Heart right ventricle (tissue), 16 donors: Measurements from ENCODE around the gene RIPK4. TPM values are rescaled to one million over a fixed set of nuclear protein-coding genes. Genes with fewer than 3 reads are reported as not detected.
"Not testable (repeated sequence)": the region's sequence is repeated elsewhere in the genome, so short reads cannot be mapped to it uniquely, and the experiment has no call there.

Experiments used
- ATAC-seq, 8 donors: fragments of 200-7000 bp; cut with Tn5 transposase; one replicate each; pipeline ENCODE4 v1.9.1; 2020; ENCODE audit warnings: mild to moderate bottlenecking in 8 of 8, moderate library complexity in 8 of 8, moderate number of reproducible peaks in 1 of 8
- DNase-seq, 2 donors: peaks; one replicate each; pipeline ENCODE4 v3.0.0-alpha.2; 2020
- H3K27ac ChIP-seq, 10 donors: fragments of 200-600 bp; sonication (generic) in 2 of 10; one replicate each; pipeline versions ENCODE4 v1.5.0 to v1.8.0; 2020 to 2022; ENCODE audit warnings: mild to moderate bottlenecking in 3 of 10
- H3K27me3 ChIP-seq, 7 donors: fragments of 200-600 bp; one replicate each; pipeline ENCODE4 v1.8.0; 2021 to 2022; ENCODE audit warnings: mild to moderate bottlenecking in 2 of 7
- H3K36me3 ChIP-seq, 9 donors: fragments of 200-600 bp; sonication (generic) in 1 of 9; one replicate each; pipeline versions ENCODE4 v1.5.0 to v1.8.0; 2020 to 2022; ENCODE audit warnings: mild to moderate bottlenecking in 2 of 9
- H3K4me1 ChIP-seq, 9 donors: fragments of 200-600 bp; sonication (generic) in 1 of 9; one replicate each; pipeline versions ENCODE4 v1.5.0 to v1.8.0; 2020 to 2022; ENCODE audit warnings: mild to moderate bottlenecking in 4 of 9
- H3K4me3 ChIP-seq, 10 donors: fragments of 200-600 bp; sonication (generic) in 2 of 10; one replicate each; pipeline versions ENCODE4 v1.5.0 to v1.8.0; 2020 to 2022; ENCODE audit warnings: mild to moderate bottlenecking in 7 of 10, moderate library complexity in 2 of 10
- H3K9me3 ChIP-seq, 11 donors: fragments of 200-600 bp in 10 of 11; sonication (generic) in 2 of 11; one replicate each; pipeline versions ENCODE4 v1.5.0 to v1.8.0; 2013 to 2022; ENCODE audit warnings: mild to moderate bottlenecking in 2 of 11, control low read depth in 1 of 11, moderate library complexity in 1 of 11
- WGBS, 2 donors: extraction: QIAGEN DNeasy Blood & Tissue Kit; methylation state at CpG; one replicate each; pipeline ENCODE4 v1.1.7; 2013; ENCODE audit warnings: inconsistent platforms in 1 of 2; 5-methylcytosine and 5-hydroxymethylcytosine counted together
- intact Hi-C, 10 donors: fragments of 100-400 bp; cut with DNase I; formaldehyde crosslinking; loops; one replicate each; pipeline versions ENCODE4 v1.11.1 to v1.14.2; 2022
- polyA plus RNA-seq, 2 donors: library from polyadenylated mRNA; stranded (reverse); fragments of 200-250 nt; gene quantifications; one replicate each; pipeline ENCODE4 v1.2.3, GENCODE V29; 2013
- total RNA-seq, 10 donors: library from RNA; stranded (reverse); fragmentation: NEBNext Ultra II Directional in 3 of 10; extraction: Animal tissue kit (Norgen Biotek cat#: 25700) in 3 of 10; gene quantifications; one replicate each; pipeline versions ENCODE4 v1.2.1 to v1.2.4, GENCODE V29; 2021 to 2023
- TF ChIP-seq, protein P1 (sequence below), 9 donors: fragments of 200-600 bp; sonication (generic) in 2 of 9; IDR thresholded peaks; one replicate each; pipeline versions ENCODE4 v1.5.0 to v1.8.0; 2021 to 2022; ENCODE audit warnings: antibody characterized with exemption in 9 of 9, mild to moderate bottlenecking in 5 of 9, moderate library complexity in 1 of 9
- donor health status: Arrhythmogenic right ventricular cardiomyopathy.
- donor health status: ischemic (EF 13 %, LVEDD 7.1; RV severe dilation, severe dysfunction).
- donor health status: healthy with polysubstance abuse.
- donor health status: DM: no; HTN: yes; CAD: no.
- donor health status: DM: no; HTN: no; CAD: no.
- donor health status: ischemic (EF 25% LVEDD 6.9; RV normal size, moderate dysfunction).
- donor health status: ischemic (EF 25% LVEDD 5.7; RV mildly dilated, moderate dysfunction).
- donor health status: healthy.
- donor health status: DM: yes; HTN: yes; CAD: no.
- donor health status: Ischemic cardiomyopathy.
- donor health status: ischemic (EF 35%, LVEDD 5.7; RV mildly dilated, moderate dysfunction).
- donor health status: nonischemic (EF 11% LVEDD 7.7; RV severe dilation, severe dysfunction).
- donor health status: DM: yes; HTN: yes; CAD: no.
- donor health status: PGD.
- donor health status: ischemic (EF 29% LVEDD 5.4; RV normal size, mild dysfunction).
- donor health status: nonischemic (EF 23%, LVEDD 6.1; RV moderate dilation, normal function).

Gene RIPK4
- total and polyA plus RNA-seq, 12 donors = 0.04 to 0.15 (median 0.07) TPM; not detected in 5

DNA sequence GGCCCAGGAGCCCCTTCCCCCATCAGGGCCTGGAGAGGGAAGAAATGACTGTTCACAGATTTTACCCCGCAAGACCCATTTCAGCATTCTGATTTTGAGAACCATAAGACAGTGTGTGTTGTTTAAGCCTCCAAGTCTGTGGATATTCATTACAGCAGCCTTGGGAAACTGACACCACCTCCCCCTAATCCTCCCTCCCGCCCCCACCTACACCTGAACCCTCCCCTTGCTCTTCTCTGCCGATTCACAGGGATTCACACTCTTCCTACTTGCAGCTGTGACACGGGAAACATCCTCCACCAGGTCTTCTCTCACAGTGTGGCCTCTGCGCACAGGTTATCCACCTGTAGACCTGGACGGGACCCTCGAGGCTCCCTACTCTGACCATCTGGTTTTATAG lies 50.1 kb downstream of the RIPK4 start:
- intact Hi-C loops = no loop called here
- no peaks in the 10 kb centered on the region for H3K36me3 ChIP-seq
- TF ChIP-seq, protein P1, sequence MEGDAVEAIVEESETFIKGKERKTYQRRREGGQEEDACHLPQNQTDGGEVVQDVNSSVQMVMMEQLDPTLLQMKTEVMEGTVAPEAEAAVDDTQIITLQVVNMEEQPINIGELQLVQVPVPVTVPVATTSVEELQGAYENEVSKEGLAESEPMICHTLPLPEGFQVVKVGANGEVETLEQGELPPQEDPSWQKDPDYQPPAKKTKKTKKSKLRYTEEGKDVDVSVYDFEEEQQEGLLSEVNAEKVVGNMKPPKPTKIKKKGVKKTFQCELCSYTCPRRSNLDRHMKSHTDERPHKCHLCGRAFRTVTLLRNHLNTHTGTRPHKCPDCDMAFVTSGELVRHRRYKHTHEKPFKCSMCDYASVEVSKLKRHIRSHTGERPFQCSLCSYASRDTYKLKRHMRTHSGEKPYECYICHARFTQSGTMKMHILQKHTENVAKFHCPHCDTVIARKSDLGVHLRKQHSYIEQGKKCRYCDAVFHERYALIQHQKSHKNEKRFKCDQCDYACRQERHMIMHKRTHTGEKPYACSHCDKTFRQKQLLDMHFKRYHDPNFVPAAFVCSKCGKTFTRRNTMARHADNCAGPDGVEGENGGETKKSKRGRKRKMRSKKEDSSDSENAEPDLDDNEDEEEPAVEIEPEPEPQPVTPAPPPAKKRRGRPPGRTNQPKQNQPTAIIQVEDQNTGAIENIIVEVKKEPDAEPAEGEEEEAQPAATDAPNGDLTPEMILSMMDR (IDR thresholded peaks at IDR 0.05) = no peak
- H3K27ac ChIP-seq = no peak overlapping the region
- no peak overlapping the region for H3K4me3 ChIP-seq
- WGBS, 2 donors = 78 to 84% methylated on average over 7 of the region's 7 CpGs
- no peak for DNase-seq
- H3K4me1 ChIP-seq = no peaks in the 10 kb centered on the region
- H3K27me3 ChIP-seq = peaks cover 0 to 82% (median 58%) of the 10 kb centered on the region in 7 donors
- peaks cover 0 to 3% (median 0%) of the 10 kb centered on the region in 11 donors for H3K9me3 ChIP-seq
- ATAC-seq = no peak

DNA sequence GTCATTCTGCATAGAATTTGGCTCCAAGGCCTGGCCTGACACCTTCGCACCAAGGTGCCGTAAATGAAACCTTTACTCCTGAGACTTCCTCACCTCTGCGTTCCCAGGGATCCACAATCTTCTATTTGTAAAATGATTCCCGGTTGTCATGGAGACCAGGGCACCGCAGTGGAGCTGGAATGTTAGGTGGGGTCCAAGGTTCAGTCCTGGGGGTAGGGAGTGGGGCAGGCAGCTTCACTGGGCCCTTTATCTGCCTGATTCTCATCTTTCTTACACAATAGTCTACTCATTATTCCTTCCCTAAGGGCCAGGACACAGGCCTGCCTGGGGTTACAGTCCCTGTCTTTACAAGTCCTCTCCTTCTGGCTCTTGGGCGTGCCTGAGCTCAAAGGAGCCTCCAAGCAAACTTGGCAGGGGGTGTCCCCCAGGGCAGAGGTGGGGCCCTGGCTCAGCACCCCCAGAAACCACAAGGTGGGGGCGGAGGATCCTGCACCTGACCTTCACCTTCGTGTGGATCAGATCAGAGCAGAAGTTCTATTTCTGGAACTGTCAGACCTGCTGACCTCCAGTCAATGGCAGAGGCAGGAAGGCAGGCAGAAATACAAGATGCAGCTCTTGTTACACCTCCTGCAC lies 51.1 kb downstream of the RIPK4 start:
- Histone ChIP-seq H3K9me3 (peaks cover 0 to 3% (median 0%) of the 10 kb centered on the region in 11 donors), H3K4me1 (no peaks in the 10 kb centered on the region), H3K36me3 (no peaks in the 10 kb centered on the region), H3K27ac (no peak overlapping the region), H3K27me3 (peaks cover 0 to 85% (median 67%) of the 10 kb centered on the region in 7 donors), H3K4me3 (no peak overlapping the region)
- intact Hi-C loops = no loop called here
- WGBS, 2 donors = 69 to 75% methylated on average over 8 of the region's 8 CpGs
- TF ChIP-seq, protein P1 (IDR thresholded peaks at IDR 0.05) = no peak
- peak in 1 of 8 donors; percentile 18 for ATAC-seq
- no peak for DNase-seq

DNA sequence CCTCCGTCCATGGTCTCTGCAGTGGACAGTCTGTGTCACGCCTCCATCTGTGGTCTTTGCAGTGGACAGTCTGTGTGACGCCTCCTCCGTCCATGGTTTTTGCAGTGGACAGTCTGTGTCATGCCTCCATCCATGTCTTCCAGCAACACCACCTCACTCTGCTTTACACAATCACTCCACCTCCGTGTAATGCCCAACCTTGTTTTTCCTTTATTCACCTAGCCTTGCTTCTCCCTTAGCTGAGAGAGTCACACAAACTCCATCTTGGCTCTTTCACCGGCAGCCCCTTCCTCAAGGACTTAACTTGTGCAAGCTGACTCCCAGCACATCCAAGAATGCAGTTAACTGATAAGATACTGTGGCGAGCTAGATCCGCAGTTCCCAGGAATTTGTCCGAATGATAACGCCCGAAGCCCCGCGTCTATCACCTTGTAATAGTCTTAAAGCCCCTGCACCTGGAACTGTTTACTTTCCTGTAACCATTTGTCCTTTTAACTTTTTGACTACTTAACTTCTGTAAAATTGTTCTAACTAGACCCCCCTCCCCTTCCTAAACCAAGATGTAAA lies 52.5 kb downstream of the RIPK4 start:
- H3K36me3 ChIP-seq, H3K27ac ChIP-seq, H3K9me3 ChIP-seq, H3K4me3 ChIP-seq, intact Hi-C loops, H3K4me1 ChIP-seq, DNase-seq, ATAC-seq: not testable (repeated sequence)
- 32 to 36% methylated on average over 13 of the region's 13 CpGs for WGBS, 2 donors
- H3K27me3 ChIP-seq = peaks cover 0 to 84% (median 72%) of the 10 kb centered on the region in 7 donors

DNA sequence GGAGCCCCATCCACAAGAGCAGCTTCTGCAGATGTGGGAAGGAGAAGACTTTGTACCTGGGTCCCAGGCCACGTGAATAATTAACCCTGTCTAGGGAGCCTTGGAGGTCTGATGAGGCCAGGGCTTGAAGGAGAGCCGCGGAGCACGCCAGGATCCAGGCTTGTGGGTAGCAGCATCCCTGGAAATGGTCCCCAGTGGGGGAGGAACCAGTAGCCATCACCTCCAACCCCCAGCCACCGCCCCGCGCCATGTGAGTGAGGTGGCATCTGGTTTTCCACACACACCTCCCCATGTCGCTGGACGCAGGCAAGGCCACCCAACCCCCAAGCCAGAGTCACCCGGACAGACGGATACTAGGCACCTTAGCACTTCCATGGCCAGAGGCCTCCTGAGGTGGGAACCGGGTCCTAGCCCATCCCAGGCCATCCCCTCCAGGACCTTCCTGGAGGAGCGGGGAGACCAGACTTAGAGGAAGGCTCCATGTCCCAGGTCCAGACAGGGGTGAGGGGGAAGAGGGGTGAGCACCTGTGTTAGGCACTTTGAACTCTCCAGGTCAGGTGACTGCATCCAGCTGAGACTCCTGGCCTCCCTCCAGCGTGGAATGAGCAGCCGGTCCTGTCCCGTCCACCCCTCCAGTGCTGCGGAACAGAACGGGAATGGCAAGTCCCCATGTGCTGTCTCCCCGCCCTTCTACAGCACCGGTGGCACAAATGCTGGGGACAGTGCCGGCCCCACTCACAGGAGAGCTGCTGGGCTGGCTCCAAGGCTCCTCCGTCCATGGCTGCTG lies 53.2 kb downstream of the RIPK4 start:
- no peak for ATAC-seq
- Histone ChIP-seq H3K36me3 (no peaks in the 10 kb centered on the region), H3K9me3 (no peaks in the 10 kb centered on the region), H3K4me1 (no peaks in the 10 kb centered on the region), H3K27me3 (peaks cover 0 to 87% (median 74%) of the 10 kb centered on the region in 7 donors), H3K27ac (no peak overlapping the region), H3K4me3 (no peak overlapping the region)
- intact Hi-C loops = no loop called here
- no peak for DNase-seq
- TF ChIP-seq, protein P1 (IDR thresholded peaks at IDR 0.05) = no peak
- 70 to 81% methylated on average over 22 of the region's 22 CpGs for WGBS, 2 donors
